OCI-LY7 (cell line): ENCODE results near the gene DCAF15. TPM values are rescaled to one million over a fixed set of nuclear protein-coding genes. Genes with fewer than 3 reads are reported as not detected.

Experiments used
- BruUV-seq: library from RNA; stranded (reverse); fragments of 400-500 nt; replicated peaks from 2 replicates; lab custom pipeline; 2021; lab: Mats Ljungman, UMichigan
- CTCF ChIA-PET: fragments of 300-600 bp; sonication (Branson Sonifier 250); formaldehyde crosslinking; loops from one replicate; lab custom pipeline; 2022; ENCODE audit warnings: antibody characterized with exemption; ENCODE audit not compliant: unreplicated experiment; lab: Charles Lee
- POLR2A ChIA-PET: fragments of 300-600 bp; sonication (Branson Sonifier 250); formaldehyde crosslinking; loops from one replicate; lab custom pipeline; 2022; ENCODE audit warnings: antibody characterized with exemption; lab: Charles Lee
- DNase-seq: peaks from one replicate; pipeline ENCODE4 v3.0.0-alpha.2; 2015; ENCODE audit warnings: low spot score
- H2AFZ ChIP-seq: fragments of 200-600 bp; sonication (generic), shearing (Covaris generic); 2 replicates; pipeline ENCODE4 v1.6.1; 2014; ENCODE audit warnings: mild to moderate bottlenecking, antibody characterized with exemption, low read length, moderate library complexity
- H3K27ac ChIP-seq: fragments of 200-600 bp; sonication (generic); 2 replicates; pipeline ENCODE4 v1.5.1; 2014; ENCODE audit warnings: mixed run types, low read depth, mild to moderate bottlenecking, moderate library complexity, low read length, inconsistent platforms; ENCODE audit not compliant: poor library complexity, severe bottlenecking
- H3K36me3 ChIP-seq: fragments of 200-600 bp; sonication (generic); 2 replicates; pipeline ENCODE4 v1.6.1; 2014; ENCODE audit warnings: mild to moderate bottlenecking, antibody characterized with exemption, low read length, moderate library complexity, mixed read lengths; ENCODE audit not compliant: insufficient read depth
- H3K4me1 ChIP-seq: fragments of 200-600 bp; sonication (generic); 2 replicates; pipeline ENCODE4 v1.5.1; 2014; ENCODE audit warnings: mild to moderate bottlenecking, low read length; ENCODE audit not compliant: insufficient read depth, poor library complexity, severe bottlenecking
- H3K4me2 ChIP-seq: fragments of 200-600 bp; sonication (generic); 2 replicates; pipeline ENCODE4 v1.6.1; 2014; ENCODE audit warnings: mild to moderate bottlenecking, low read length
- H3K4me3 ChIP-seq: fragments of 200-600 bp; sonication (generic); 2 replicates; pipeline ENCODE4 v1.5.1; 2014; ENCODE audit warnings: mild to moderate bottlenecking, low read depth, low read length; ENCODE audit not compliant: poor library complexity, severe bottlenecking
- H3K79me2 ChIP-seq: fragments of 200-600 bp; sonication (generic); 2 replicates; pipeline ENCODE4 v1.6.1; 2016; ENCODE audit warnings: low read depth, mild to moderate bottlenecking, low read length, moderate library complexity, mixed read lengths; ENCODE audit not compliant: insufficient read depth
- H3K9me2 ChIP-seq: fragments of 200-600 bp; sonication (generic); 2 replicates; pipeline ENCODE4 v1.6.1; 2016; ENCODE audit warnings: mild to moderate bottlenecking, low read length, mixed read lengths; ENCODE audit not compliant: insufficient read depth
- H3K9me3 ChIP-seq: fragments of 200-600 bp; sonication (generic); 2 replicates; pipeline ENCODE4 v1.6.1; 2014; ENCODE audit warnings: mild to moderate bottlenecking, mixed run types, low read length, mixed read lengths
- H4K20me1 ChIP-seq: fragments of 200-600 bp; sonication (generic); 2 replicates; pipeline ENCODE4 v1.6.1; 2014; ENCODE audit warnings: mild to moderate bottlenecking, antibody characterized with exemption, low read length, moderate library complexity, mixed read lengths; ENCODE audit not compliant: insufficient read depth
- CTCF ChIP-seq: fragments of 200-600 bp; sonication (generic); conservative IDR thresholded peaks from 2 replicates; pipeline ENCODE4 v1.5.1; 2014; ENCODE audit warnings: mild to moderate bottlenecking, antibody characterized with exemption, low read length, moderate library complexity, mixed read lengths
- EZH2phosphoT487 ChIP-seq: fragments of 200-600 bp; sonication (generic); IDR thresholded peaks from 2 replicates; pipeline ENCODE4 v1.6.1; 2018; ENCODE audit warnings: low read depth, borderline replicate concordance, mild to moderate bottlenecking, mixed run types, antibody characterized with exemption, low read length, moderate library complexity, mixed read lengths
- intact Hi-C: fragments of 100-400 bp; cut with micrococcal nuclease; formaldehyde crosslinking; loops from one replicate; pipeline ENCODE4 v1.10.0; 2022; ENCODE audit not compliant: unreplicated experiment
- total RNA-seq, 2 experiments: library from RNA; depleted of rRNA in 1 of 2; stranded (reverse); fragments of >200 nt in 1 of 2; shearing (Covaris generic) in 1 of 2; gene quantifications; 2 replicates each; pipeline ENCODE4 v1.2.3, GENCODE V29; 2014 to 2022

Gene DCAF15
- total RNA-seq, 2 experiments from 2014 or later = 71.3 to 86.2 TPM

GRCh38 chr19:13906910-13907309, 45.4 kb upstream of the DCAF15 start:
- intact Hi-C loops = no loop called here
- H3K4me2 ChIP-seq = peak overlapping the region; percentile 90
- H3K27ac ChIP-seq = no peak overlapping the region
- CTCF ChIA-PET = interaction anchor here (0.6 kb wide), 1 partner anchor 1526 kb away, joined by 3 read pairs; no protein-coding TSS in a partner anchor
- H3K4me3 ChIP-seq = peak overlapping the region; percentile 86
- H3K9me3 ChIP-seq = peaks cover 5% of the 10 kb centered on the region; the same call in 1 of the 2 replicates
- H3K9me2 ChIP-seq = no peaks in the 10 kb centered on the region
- peak overlapping the region; percentile 90; the same call in 1 of the 2 replicates for H2AFZ ChIP-seq
- peaks cover 5% of the 10 kb centered on the region; the same call in 1 of the 2 replicates for H3K79me2 ChIP-seq
- DNase-seq = no peak
- H4K20me1 ChIP-seq = no peaks in the 10 kb centered on the region
- H3K4me1 ChIP-seq = peaks cover 11% of the 10 kb centered on the region
- TF ChIP-seq CTCF (no peak), EZH2phosphoT487 (no peak)
- POLR2A ChIA-PET = interaction anchor here (0.7 to 1.1 kb wide), 4 partner anchors 9 to 125 kb away, joined by 3 to 5 read pairs (median 4); partner anchors contain the start of gene IL27RA
- TSS peak; percentile 78 for BruUV-seq
- peaks cover 15% of the 10 kb centered on the region for H3K36me3 ChIP-seq

GRCh38 chr19:13908674-13909073, 43.6 kb upstream of the DCAF15 start:
- DNase-seq = no peak
- H2AFZ ChIP-seq = no peak overlapping the region
- ChIA-PET CTCF (no interaction called here), POLR2A (interaction anchor here (0.6 to 0.7 kb wide), 2 partner anchors 198 to 276 kb away, joined by 3 read pairs; no protein-coding TSS in a partner anchor)
- peaks cover 11% of the 10 kb centered on the region for H3K4me1 ChIP-seq
- no peak overlapping the region for H3K4me3 ChIP-seq
- H3K9me2 ChIP-seq = no peaks in the 10 kb centered on the region
- H3K36me3 ChIP-seq = peaks cover 32% of the 10 kb centered on the region
- no TSS peak for BruUV-seq
- H3K79me2 ChIP-seq = peaks cover 5% of the 10 kb centered on the region; the same call in 1 of the 2 replicates
- H3K4me2 ChIP-seq = no peak overlapping the region
- H3K27ac ChIP-seq = no peak overlapping the region
- TF ChIP-seq EZH2phosphoT487 = no peak
- no peak for TF ChIP-seq CTCF
- intact Hi-C loops = no loop called here
- H4K20me1 ChIP-seq = no peaks in the 10 kb centered on the region
- H3K9me3 ChIP-seq = peaks cover 1% of the 10 kb centered on the region; the same call in 1 of the 2 replicates

- BruUV-seq = no TSS peak
- Histone ChIP-seq H2AFZ (no peak overlapping the region), H3K9me3 (no peaks in the 10 kb centered on the region), H3K36me3 (peaks cover 34% of the 10 kb centered on the region), H3K4me2 (no peak overlapping the region), H3K4me3 (no peak overlapping the region), H4K20me1 (no peaks in the 10 kb centered on the region), H3K9me2 (no peaks in the 10 kb centered on the region), H3K79me2 (peaks cover 5% of the 10 kb centered on the region; the same call in 1 of the 2 replicates), H3K4me1 (peaks cover 11% of the 10 kb centered on the region), H3K27ac (no peak overlapping the region)
- intact Hi-C loops = no loop called here
- TF ChIP-seq CTCF (no peak), EZH2phosphoT487 (no peak)
- CTCF ChIA-PET = no interaction called here
- DNase-seq = no peak
- POLR2A ChIA-PET = interaction anchor here (0.6 to 0.7 kb wide), 2 partner anchors 197 to 277 kb away, joined by 3 read pairs; no protein-coding TSS in a partner anchor
Observed at GRCh38 chr19:13909430-13909829, 42.9 kb upstream of the DCAF15 start.
